Measurements from ENCODE around the gene CACNA1A. TPM values are rescaled to one million over a fixed set of nuclear protein-coding genes. Genes with fewer than 3 reads are reported as not detected.
"Not testable (repeated sequence)": the region's sequence is repeated elsewhere in the genome, so short reads cannot be mapped to it uniquely, and the experiment has no call there.

The CACNA1A gene
- total RNA-seq, 1 donor from 2014 or later, result 1.7 TPM

GRCh38 chr19:13366529-13367143 lies 139.6 kb downstream of the CACNA1A start:
- intact Hi-C loops (cut with micrococcal nuclease), result no loop called here

- intact Hi-C loops (cut with micrococcal nuclease), result no loop called here
Observed at GRCh38 chr19:13363954-13364353, 142.3 kb downstream of the CACNA1A start.

DNA sequence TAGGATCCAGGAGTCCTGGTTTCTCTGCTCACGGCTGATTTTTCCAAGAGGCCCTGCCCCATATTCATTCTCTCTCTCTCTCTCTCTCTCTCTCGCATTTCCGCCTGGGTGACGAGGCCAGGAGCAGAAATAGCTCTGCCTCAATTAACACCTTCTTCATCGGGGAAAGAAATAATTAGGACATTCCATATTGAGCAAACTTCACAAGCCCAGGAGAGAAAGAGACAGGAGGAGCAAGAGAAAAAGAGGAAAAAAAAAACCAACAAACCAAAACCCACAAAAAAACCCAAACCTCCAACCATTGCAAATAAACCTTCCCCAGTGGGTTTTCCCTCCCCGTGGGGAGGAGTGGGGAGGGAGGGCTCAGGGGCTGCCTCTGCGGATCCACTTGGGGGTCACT lies 143.0 kb downstream of the CACNA1A start:
- intact Hi-C loops (cut with micrococcal nuclease), result no loop called here

- intact Hi-C loops (cut with micrococcal nuclease), result no loop called here
Observed at GRCh38 chr19:13362668-13363067, 143.6 kb downstream of the CACNA1A start.

DNA sequence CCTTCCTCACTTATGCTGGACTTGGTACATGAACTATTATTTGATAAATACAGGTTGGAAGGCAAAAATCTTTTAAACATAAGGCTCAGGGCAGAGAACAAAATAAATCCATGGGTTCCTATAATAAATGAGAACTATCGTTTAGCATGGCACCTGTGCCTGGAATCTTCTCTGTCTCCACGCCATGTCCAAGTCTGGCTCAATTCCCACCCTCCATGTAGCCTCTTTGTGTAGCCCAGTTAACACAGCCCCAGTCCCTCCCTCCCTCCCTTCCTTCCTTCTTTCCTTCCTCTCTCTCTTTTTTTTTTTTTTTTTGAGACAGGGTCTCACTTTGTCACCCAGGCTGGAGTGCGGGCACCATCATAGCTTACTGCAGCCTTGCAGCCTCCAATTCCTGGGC lies 144.6 kb downstream of the CACNA1A start:
- intact Hi-C loops (cut with micrococcal nuclease), result not testable (repeated sequence)

DNA sequence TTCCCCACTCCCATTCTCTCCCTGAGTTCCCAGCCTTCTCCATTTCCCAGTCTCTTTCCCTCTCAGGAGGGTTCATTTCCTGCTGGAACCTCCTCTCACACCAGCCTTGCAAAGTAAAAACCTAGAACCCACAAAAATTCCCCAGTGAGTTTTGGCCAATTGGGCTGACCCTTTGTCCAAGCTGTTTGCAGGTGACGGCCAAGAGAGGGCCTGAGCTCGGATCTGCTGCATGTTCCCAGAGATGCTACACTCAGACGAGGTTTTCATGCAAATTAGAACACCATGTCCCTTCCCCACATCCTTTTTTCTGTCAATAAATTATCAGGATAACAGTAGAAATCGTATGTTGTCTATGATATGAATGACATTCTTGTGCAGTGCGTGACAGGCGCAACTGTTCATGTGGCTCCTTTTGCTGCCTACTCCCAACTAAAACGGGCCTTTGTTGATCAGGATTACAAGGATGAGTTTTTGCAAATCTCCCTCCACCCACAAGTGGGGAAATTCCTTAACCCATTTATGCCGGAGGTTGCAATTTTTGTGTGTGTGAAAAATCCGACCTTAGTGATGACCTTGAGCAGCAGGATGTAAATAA lies 149.5 kb downstream of the CACNA1A start:
- intact Hi-C loops (cut with micrococcal nuclease), result no loop called here

GRCh38 chr19:13356185-13356584 lies 150.1 kb downstream of the CACNA1A start:
- intact Hi-C loops (cut with micrococcal nuclease), result no loop called here

GRCh38 chr19:13355356-13355755 lies 150.9 kb downstream of the CACNA1A start:
- intact Hi-C loops (cut with micrococcal nuclease), result no loop called here

GRCh38 chr19:13353625-13354024 lies 152.7 kb downstream of the CACNA1A start:
- intact Hi-C loops (cut with micrococcal nuclease), result no loop called here

GRCh38 chr19:13350759-13351158 lies 155.5 kb downstream of the CACNA1A start:
- intact Hi-C loops (cut with micrococcal nuclease), result no loop called here

DNA sequence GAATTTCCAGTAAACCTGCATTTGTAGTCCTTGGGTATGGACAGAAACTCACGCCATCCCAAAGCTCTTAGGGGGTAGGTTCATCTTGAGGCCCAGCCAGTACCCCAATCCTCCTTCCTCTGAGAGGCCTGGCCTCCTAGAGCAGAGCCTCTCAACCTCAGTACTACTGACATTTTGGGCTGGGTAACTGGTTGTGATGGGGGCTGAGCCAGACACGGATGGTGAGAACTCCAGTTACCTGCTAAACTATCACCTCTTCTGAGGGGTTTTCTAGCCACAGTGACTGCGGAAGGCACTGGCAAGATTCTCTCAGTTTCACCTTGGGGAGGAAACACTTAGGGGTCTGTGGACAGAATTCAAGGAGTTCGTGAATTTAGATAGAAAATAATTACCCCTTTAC lies 156.2 kb downstream of the CACNA1A start:
- intact Hi-C loops (cut with micrococcal nuclease), result no loop called here

DNA sequence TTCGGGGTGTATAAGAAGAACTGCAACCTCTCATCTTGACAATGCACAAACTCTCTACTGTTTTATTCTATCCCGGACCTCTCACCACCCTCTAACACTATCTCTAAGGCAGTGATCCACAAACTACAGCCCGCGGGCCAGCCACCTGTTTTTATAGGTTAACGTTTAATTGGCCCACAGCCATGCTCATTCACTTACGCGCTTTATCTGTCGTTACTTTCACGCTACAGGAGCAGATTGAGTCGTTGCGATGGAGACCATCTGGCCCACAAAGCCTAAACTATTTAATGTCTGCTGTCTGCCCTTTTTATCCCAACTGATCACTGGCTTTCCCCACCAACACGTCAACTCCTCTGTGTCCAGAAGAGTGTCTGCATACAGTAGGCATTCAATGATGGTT lies 158.9 kb downstream of the CACNA1A start:
- intact Hi-C loops (cut with micrococcal nuclease), result no loop called here

GRCh38 chr19:13343514-13343913 lies 162.8 kb downstream of the CACNA1A start:
- intact Hi-C loops (cut with micrococcal nuclease), result no loop called here

GRCh38 chr19:13342672-13343071 lies 163.6 kb downstream of the CACNA1A start:
- intact Hi-C loops (cut with micrococcal nuclease), result no loop called here

DNA sequence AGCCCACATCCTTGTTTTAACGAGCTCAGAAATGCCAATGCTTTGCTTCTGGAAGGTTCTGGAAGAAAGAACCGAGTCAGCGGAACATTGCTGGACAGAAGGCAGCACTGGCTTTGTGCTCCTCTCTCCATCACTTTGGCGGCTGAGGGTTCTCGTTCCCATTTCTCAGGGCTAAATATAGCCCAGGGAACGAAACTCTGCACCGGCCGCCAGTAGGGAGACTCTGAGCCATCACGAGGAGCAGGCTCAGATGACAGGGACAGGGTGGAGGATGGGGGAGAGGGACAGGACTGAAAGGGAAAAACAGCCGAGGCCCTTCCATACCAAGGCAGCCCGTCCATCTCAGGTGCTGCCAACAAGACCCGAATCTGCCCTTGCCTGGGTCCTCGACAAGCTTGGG lies 166.4 kb downstream of the CACNA1A start:
- intact Hi-C loops (cut with micrococcal nuclease), result no loop called here

DNA sequence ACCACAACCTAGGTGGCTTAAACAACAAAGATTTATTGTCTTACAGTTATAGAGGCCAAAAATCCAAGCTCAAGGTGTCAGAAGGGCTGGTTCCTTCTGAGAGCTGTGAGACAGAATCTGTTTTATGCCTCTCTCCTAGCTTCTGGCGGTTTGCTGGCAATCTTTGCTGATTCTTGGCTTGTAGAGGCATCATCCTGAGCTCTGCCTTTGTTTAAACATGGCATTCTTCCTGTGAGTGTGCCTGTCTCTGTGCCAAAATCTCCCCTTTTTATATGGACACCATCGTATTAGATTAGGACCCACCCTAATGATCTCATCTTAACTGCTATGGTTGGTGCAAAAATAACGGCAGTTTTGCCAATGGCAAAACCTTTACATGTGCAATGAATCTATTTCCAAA lies 169.1 kb downstream of the CACNA1A start:
- intact Hi-C loops (cut with micrococcal nuclease), result no loop called here

DNA sequence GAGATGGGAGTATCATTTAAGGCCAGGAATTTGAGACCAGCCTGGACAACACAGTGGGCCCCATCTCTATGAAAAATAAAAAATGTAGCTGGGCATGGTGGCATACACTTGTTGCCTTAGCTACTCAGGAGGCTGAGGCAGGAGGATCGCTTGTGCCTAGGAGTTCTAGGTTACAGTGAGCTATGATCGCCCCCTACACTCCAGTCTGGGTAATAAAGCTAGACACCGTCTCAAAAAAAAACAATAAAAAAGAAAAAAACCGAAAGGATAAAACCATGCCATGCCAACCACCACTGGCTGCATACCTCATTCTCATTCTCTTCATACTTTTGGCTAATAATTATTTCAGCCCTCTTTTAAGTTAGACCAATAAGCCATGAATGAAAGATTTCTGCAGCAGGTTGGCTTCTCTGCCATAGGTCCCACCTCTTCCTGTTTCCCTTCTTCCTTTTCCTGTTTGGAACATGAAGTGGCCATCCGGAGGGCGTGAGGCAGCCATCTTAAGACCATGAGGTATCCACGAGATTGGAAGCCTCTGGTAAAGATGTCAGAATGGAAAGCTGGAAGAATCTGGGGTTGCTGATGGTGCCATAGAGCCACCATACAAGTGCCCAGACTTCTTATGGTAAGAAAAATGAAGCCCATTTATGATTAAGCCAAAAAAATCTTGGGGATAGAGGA lies 171.3 kb downstream of the CACNA1A start:
- intact Hi-C loops (cut with micrococcal nuclease), result no loop called here

DNA sequence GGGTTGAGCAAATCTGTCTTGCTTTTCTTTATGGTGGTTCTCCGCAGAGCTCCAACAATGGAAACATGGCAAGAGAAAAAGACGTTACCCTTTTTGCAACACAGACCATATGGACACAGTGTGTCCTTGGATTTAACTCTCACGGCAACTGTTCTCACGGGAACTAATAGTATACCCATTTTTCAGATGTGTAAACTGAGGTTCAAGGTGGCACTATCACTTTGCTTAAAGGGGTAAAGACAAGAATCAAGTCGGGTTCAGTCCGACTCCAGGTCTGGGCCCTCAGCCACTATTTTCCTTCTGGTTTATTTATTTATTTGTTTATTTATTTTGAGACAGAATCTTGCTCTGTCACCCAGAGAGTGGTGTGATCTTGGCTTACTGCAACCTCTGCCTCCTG lies 176.0 kb downstream of the CACNA1A start:
- intact Hi-C loops (cut with micrococcal nuclease), result no loop called here

DNA sequence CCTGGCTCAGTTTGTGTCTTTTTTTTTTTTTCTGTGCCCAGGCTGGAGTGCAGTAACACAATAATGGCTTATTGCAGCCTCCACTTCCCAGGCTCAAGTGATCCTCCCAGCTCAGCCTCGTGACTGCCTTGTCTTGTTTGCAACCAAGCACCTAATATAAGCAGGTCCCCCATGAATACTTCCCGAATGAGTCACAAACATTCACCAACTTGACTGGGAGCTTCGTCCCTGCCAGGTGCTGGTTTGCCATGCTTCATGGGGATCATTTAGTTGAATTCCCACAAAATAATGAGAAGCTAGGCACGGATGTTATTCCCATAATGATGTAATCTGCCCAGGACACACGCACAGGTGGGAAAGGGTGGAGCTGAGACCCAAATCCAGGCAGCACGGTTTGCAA lies 176.5 kb downstream of the CACNA1A start:
- intact Hi-C loops (cut with micrococcal nuclease), result no loop called here

GRCh38 chr19:13328241-13328640 lies 178.0 kb downstream of the CACNA1A start:
- intact Hi-C loops (cut with micrococcal nuclease), result no loop called here

DNA sequence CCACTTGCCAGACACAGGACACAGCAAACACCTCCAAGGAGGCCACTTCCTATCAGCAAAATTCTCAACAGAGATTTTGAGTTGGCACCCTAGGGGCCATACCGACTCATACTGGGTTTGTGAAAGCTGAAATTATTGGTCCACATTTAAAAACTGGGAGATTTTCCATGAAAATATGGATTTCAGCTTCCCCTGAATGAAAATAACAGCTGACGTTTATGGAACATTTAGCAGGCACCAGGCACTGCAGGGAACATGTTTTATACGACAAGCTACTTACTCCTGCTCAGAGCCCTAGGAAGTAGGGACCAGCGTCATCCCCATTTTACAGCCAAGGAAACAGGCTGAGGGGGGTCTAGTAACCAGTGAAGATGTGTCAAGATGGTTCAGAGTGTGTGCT lies 186.8 kb downstream of the CACNA1A start:
- intact Hi-C loops (cut with micrococcal nuclease), result no loop called here

DNA sequence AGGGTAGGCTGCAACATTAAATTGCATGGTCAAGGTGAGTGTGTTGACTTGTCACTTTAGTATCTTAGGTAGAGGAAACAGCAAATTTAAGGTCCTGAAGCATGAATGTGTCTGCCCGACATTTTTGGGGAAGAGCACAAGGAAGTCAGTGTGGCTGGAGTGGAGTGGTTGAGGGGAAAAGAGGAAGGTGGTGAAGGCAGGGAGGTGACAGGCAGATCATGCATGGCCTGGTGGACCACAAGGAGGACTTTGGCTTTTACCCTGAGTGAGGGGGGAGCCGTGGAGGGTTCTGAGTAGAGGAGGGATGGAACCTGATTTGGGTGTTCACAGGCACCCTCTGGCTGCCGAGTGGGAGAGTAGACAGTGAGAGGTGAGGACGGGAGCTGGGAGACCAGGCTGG lies 188.1 kb downstream of the CACNA1A start:
- intact Hi-C loops (cut with micrococcal nuclease), result no loop called here

DNA sequence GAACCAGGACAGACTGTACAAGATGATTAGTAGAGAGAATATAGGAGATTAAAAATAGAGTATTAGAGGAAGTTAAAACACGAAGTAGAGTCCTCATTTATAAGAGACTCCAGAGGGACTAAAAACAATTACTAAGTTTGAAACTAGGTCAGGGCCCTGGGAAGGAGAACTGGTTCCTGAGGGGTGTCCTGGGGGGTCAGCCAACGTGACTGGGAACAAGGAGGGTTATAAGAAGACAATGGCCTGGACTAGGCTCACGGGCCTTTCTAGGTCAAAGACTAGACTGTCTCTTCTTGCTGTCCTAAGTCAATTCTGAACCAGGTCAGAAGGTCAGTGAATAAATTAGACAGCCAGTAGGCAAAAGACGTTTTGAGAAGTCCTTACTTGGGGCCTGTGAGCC lies 190.8 kb downstream of the CACNA1A start:
- intact Hi-C loops (cut with micrococcal nuclease), result no loop called here

Data from T-helper 1 cell treated with Interleukin-12 subunit alpha and Interleukin-12 subunit beta and Interleukin-4 antibody, amounts not matched to agents 30 ng/mL and 1 ng/mL, for 36 hours (primary cell).